GM23338 (cell line): ENCODE measurements around the gene DFFA. TPM values are rescaled to one million over a fixed set of nuclear protein-coding genes. Genes with fewer than 3 reads are reported as not detected.

Experiments used
- ATAC-seq: fragments of 200-7000 bp; cut with Tn5 transposase; 3 replicates; pipeline ENCODE4 v1.9.1; 2020
- DNase-seq: peaks from one replicate; pipeline ENCODE4 v3.0.0-alpha.2; 2015; ENCODE audit warnings: low spot score
- H2AFZ ChIP-seq: fragments of 200-600 bp; sonication (generic); 2 replicates; pipeline ENCODE4 v1.8.0; 2016; ENCODE audit warnings: antibody characterized with exemption, mild to moderate bottlenecking, moderate library complexity
- H3F3A ChIP-seq: fragments of 200-600 bp; sonication (generic); replicated peaks from 2 replicates; pipeline ENCODE4 v1.8.0; 2017; ENCODE audit warnings: antibody characterized with exemption, mixed run types, low read depth
- H3K27ac ChIP-seq: fragments of 200-600 bp; sonication (generic); 2 replicates; pipeline ENCODE4 v1.6.1; 2016; ENCODE audit warnings: low read depth
- H3K27me3 ChIP-seq: fragments of 200-600 bp; sonication (generic); 2 replicates; pipeline ENCODE4 v1.8.0; 2016; ENCODE audit warnings: mild to moderate bottlenecking, mixed run types, moderate library complexity; ENCODE audit not compliant: insufficient read depth
- H3K36me3 ChIP-seq: fragments of 200-600 bp; sonication (generic); 2 replicates; pipeline ENCODE4 v1.8.0; 2016; ENCODE audit warnings: mild to moderate bottlenecking; ENCODE audit not compliant: insufficient read depth
- H3K4me1 ChIP-seq: fragments of 200-600 bp; sonication (generic); 2 replicates; pipeline ENCODE4 v1.8.0; 2016; ENCODE audit warnings: mild to moderate bottlenecking, moderate library complexity; ENCODE audit not compliant: insufficient read depth
- H3K4me2 ChIP-seq: fragments of 200-600 bp; sonication (generic); 2 replicates; pipeline ENCODE4 v1.7.1; 2017; ENCODE audit warnings: mixed run types
- H3K4me3 ChIP-seq: fragments of 200-600 bp; sonication (generic); 2 replicates; pipeline ENCODE4 v1.6.1; 2016; ENCODE audit warnings: mixed run types
- H3K79me2 ChIP-seq: fragments of 200-600 bp; sonication (generic); replicated peaks from 2 replicates; pipeline ENCODE4 v1.8.0; 2017; ENCODE audit warnings: mild to moderate bottlenecking; ENCODE audit not compliant: insufficient read depth
- H3K9me2 ChIP-seq: fragments of 200-600 bp; sonication (generic); 2 replicates; pipeline ENCODE4 v1.8.0; 2017; ENCODE audit not compliant: insufficient read depth
- H4K20me1 ChIP-seq: fragments of 200-600 bp; sonication (generic); replicated peaks from 2 replicates; pipeline ENCODE4 v1.8.0; 2017; ENCODE audit warnings: mild to moderate bottlenecking; ENCODE audit not compliant: insufficient read depth
- H3K27ac Mint-ChIP-seq: 2 replicates; pipeline ENCODE4 v1.8.0; 2020; ENCODE audit warnings: inconsistent platforms, mild to moderate bottlenecking, moderate library complexity, mixed read lengths
- H3K27me3 Mint-ChIP-seq: 3 replicates; pipeline ENCODE4 v1.8.0; 2022; ENCODE audit warnings: low read depth, mild to moderate bottlenecking, moderate library complexity, mixed read lengths, inconsistent platforms; ENCODE audit not compliant: insufficient read depth, poor library complexity
- H3K36me3 Mint-ChIP-seq: 3 replicates; pipeline ENCODE4 v1.8.0; 2021; ENCODE audit warnings: low read depth, mild to moderate bottlenecking, inconsistent platforms, moderate library complexity, mixed read lengths
- H3K4me1 Mint-ChIP-seq: 3 replicates; pipeline ENCODE4 v1.8.0; 2020; ENCODE audit warnings: mild to moderate bottlenecking, inconsistent platforms, mixed read lengths
- H3K4me3 Mint-ChIP-seq: 3 replicates; pipeline ENCODE4 v1.8.0; 2021; ENCODE audit warnings: moderate library complexity, mild to moderate bottlenecking, inconsistent platforms, mixed read lengths
- H3K9me3 Mint-ChIP-seq: 3 replicates; pipeline ENCODE4 v1.8.0; 2020; ENCODE audit warnings: moderate library complexity, mild to moderate bottlenecking, inconsistent platforms, mixed read lengths
- CREB1 ChIP-seq: fragments of 250-450 bp; sonication (Bioruptor Pico); IDR thresholded peaks from 2 replicates; pipeline ENCODE4 v1.5.0; 2020; ENCODE audit warnings: low read depth, mild to moderate bottlenecking, moderate library complexity
- JUNB ChIP-seq: IDR thresholded peaks from one replicate; pipeline ENCODE4 v1.6.1; 2016; ENCODE audit warnings: antibody characterized with exemption; ENCODE audit not compliant: unreplicated experiment
- NANOG ChIP-seq: IDR thresholded peaks from 2 replicates; pipeline ENCODE4 v1.6.1; 2016; ENCODE audit warnings: antibody characterized with exemption, borderline replicate concordance
- POLR2AphosphoS5 ChIP-seq: IDR thresholded peaks from 2 replicates; pipeline ENCODE4 v1.6.1; 2016; ENCODE audit warnings: antibody characterized with exemption, low read depth
- STAT1 ChIP-seq: IDR thresholded peaks from one replicate; pipeline ENCODE4 v1.6.1; 2016; ENCODE audit warnings: antibody characterized with exemption; ENCODE audit not compliant: unreplicated experiment
- ZNF331 ChIP-seq: fragments of 250-450 bp; sonication (Bioruptor Pico); IDR thresholded peaks from 2 replicates; pipeline ENCODE4 v1.5.0; 2020; ENCODE audit warnings: low read depth, mild to moderate bottlenecking, moderate library complexity
- polyA plus RNA-seq: library from polyadenylated mRNA; unstranded; fragments of >200 nt; fragmentation: Nextera tagmentation; extraction: Ambion mirVana; gene quantifications from 2 replicates; pipeline ENCODE4 v1.2.1, GENCODE V29; 2016
- total RNA-seq: library from RNA; depleted of rRNA; stranded (reverse); fragments of >200 nt; shearing (Covaris generic); gene quantifications from 2 replicates; pipeline ENCODE4 v1.2.3, GENCODE V29; 2014
- TF ChIP-seq, protein P1 (sequence below): IDR thresholded peaks from one replicate; pipeline ENCODE4 v1.6.1; 2018; ENCODE audit warnings: antibody characterized with exemption; ENCODE audit not compliant: unreplicated experiment
- TF ChIP-seq, protein P2 (sequence below): fragments of 250-450 bp; sonication (Bioruptor Pico); IDR thresholded peaks from 2 replicates; pipeline ENCODE4 v1.5.0; 2020; ENCODE audit warnings: mild to moderate bottlenecking, moderate library complexity

DFFA gene
- total and polyA plus RNA-seq, 2 experiments from 2014 or later = 65.2 to 82.0 TPM

DNA sequence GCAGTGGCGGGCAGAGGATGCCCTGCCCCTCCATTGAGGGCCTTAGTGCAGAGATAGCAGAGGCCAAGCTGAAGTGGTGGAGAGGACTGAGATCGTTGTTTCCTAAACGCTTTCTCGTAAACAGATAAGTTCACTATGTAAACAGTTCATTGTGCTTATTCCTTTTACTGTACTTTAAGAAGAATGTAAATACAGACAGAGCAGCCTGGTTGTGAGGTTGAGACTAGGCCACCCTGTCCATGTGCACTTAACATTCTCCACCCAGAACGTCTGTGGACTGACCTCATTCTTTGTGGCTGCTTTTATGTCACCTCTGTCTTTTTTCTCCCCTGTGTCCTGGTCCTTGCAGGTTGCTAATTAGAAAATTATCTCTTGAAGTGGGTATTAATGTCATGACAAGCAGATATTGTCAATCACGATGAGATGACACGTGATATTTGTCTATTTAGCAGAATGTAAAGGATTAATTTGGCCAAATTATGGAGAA, 33.6 kb downstream of the DFFA start:
- no peaks in the 10 kb centered on the region for H3F3A ChIP-seq
- no peaks in the 10 kb centered on the region for H3K4me1 ChIP-seq
- no peaks in the 10 kb centered on the region for H3K9me2 ChIP-seq
- H3K36me3 ChIP-seq = no peaks in the 10 kb centered on the region
- H2AFZ ChIP-seq = no peak overlapping the region
- peaks cover 3% of the 10 kb centered on the region for H3K27me3 Mint-ChIP-seq
- H3K4me3 Mint-ChIP-seq = no peak overlapping the region
- H3K27me3 ChIP-seq = no peaks in the 10 kb centered on the region
- H3K36me3 Mint-ChIP-seq = peaks cover 4% of the 10 kb centered on the region; the same call in 2 of the 3 replicates
- no peaks in the 10 kb centered on the region for H3K9me3 Mint-ChIP-seq
- no peaks in the 10 kb centered on the region for H3K79me2 ChIP-seq
- DNase-seq = no peak
- no peaks in the 10 kb centered on the region; the same call in 1 of the 2 replicates for H4K20me1 ChIP-seq
- no peak overlapping the region for H3K27ac Mint-ChIP-seq
- peak overlapping the region; percentile 33; the same call in 1 of the 2 replicates for H3K27ac ChIP-seq
- no peaks in the 10 kb centered on the region for H3K4me1 Mint-ChIP-seq
- TF ChIP-seq, protein P1, sequence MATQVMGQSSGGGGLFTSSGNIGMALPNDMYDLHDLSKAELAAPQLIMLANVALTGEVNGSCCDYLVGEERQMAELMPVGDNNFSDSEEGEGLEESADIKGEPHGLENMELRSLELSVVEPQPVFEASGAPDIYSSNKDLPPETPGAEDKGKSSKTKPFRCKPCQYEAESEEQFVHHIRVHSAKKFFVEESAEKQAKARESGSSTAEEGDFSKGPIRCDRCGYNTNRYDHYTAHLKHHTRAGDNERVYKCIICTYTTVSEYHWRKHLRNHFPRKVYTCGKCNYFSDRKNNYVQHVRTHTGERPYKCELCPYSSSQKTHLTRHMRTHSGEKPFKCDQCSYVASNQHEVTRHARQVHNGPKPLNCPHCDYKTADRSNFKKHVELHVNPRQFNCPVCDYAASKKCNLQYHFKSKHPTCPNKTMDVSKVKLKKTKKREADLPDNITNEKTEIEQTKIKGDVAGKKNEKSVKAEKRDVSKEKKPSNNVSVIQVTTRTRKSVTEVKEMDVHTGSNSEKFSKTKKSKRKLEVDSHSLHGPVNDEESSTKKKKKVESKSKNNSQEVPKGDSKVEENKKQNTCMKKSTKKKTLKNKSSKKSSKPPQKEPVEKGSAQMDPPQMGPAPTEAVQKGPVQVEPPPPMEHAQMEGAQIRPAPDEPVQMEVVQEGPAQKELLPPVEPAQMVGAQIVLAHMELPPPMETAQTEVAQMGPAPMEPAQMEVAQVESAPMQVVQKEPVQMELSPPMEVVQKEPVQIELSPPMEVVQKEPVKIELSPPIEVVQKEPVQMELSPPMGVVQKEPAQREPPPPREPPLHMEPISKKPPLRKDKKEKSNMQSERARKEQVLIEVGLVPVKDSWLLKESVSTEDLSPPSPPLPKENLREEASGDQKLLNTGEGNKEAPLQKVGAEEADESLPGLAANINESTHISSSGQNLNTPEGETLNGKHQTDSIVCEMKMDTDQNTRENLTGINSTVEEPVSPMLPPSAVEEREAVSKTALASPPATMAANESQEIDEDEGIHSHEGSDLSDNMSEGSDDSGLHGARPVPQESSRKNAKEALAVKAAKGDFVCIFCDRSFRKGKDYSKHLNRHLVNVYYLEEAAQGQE = no peak
- TF ChIP-seq POLR2AphosphoS5 = no peak
- TF ChIP-seq CREB1 (CRISPR knock-in tag) = no peak
- TF ChIP-seq JUNB = no peak
- no peak for TF ChIP-seq NANOG
- no peak for TF ChIP-seq ZNF331 (CRISPR knock-in tag)
- H3K4me3 ChIP-seq = no peak overlapping the region
- no peak for ATAC-seq
- no peak overlapping the region for H3K4me2 ChIP-seq

DNA sequence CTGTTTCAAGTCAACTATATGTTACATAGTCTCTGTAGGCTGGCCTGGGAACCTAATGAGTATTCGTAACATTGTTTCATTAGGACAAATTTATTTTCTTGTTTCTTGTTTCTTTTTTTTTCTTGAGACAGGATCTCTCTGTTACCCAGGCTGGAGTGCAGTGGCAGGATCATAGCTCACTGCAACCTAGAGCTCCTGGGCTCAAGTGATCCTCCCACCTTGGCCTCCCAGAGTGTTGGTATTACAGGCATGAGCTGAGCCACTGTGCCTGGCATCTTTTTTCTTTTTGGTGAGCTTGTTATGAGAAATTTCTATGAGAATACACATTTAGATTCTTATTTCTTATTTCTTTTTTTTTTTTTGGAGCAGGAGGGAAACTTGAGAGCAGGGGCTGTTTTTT, 35.3 kb downstream of the DFFA start:
- Histone ChIP-seq H3K79me2 (no peaks in the 10 kb centered on the region; the same call in 1 of the 2 replicates), H3K4me3 (no peak overlapping the region), H3K4me1 (no peaks in the 10 kb centered on the region), H3K27ac (peak overlapping the region; percentile 72), H3K36me3 (no peaks in the 10 kb centered on the region), H2AFZ (no peak overlapping the region), H3K9me2 (no peaks in the 10 kb centered on the region), H3F3A (no peaks in the 10 kb centered on the region), H3K27me3 (no peaks in the 10 kb centered on the region), H3K4me2 (no peak overlapping the region), H4K20me1 (no peaks in the 10 kb centered on the region; the same call in 1 of the 2 replicates)
- Mint-ChIP-seq H3K27ac (no peak overlapping the region), H3K9me3 (no peaks in the 10 kb centered on the region), H3K4me3 (no peak overlapping the region), H3K27me3 (peaks cover 3% of the 10 kb centered on the region), H3K36me3 (peaks cover 4% of the 10 kb centered on the region; the same call in 2 of the 3 replicates), H3K4me1 (no peaks in the 10 kb centered on the region)
- no peak for DNase-seq
- no peak for ATAC-seq
- no peak for TF ChIP-seq STAT1
- no peak for TF ChIP-seq NANOG
- TF ChIP-seq, protein P2, sequence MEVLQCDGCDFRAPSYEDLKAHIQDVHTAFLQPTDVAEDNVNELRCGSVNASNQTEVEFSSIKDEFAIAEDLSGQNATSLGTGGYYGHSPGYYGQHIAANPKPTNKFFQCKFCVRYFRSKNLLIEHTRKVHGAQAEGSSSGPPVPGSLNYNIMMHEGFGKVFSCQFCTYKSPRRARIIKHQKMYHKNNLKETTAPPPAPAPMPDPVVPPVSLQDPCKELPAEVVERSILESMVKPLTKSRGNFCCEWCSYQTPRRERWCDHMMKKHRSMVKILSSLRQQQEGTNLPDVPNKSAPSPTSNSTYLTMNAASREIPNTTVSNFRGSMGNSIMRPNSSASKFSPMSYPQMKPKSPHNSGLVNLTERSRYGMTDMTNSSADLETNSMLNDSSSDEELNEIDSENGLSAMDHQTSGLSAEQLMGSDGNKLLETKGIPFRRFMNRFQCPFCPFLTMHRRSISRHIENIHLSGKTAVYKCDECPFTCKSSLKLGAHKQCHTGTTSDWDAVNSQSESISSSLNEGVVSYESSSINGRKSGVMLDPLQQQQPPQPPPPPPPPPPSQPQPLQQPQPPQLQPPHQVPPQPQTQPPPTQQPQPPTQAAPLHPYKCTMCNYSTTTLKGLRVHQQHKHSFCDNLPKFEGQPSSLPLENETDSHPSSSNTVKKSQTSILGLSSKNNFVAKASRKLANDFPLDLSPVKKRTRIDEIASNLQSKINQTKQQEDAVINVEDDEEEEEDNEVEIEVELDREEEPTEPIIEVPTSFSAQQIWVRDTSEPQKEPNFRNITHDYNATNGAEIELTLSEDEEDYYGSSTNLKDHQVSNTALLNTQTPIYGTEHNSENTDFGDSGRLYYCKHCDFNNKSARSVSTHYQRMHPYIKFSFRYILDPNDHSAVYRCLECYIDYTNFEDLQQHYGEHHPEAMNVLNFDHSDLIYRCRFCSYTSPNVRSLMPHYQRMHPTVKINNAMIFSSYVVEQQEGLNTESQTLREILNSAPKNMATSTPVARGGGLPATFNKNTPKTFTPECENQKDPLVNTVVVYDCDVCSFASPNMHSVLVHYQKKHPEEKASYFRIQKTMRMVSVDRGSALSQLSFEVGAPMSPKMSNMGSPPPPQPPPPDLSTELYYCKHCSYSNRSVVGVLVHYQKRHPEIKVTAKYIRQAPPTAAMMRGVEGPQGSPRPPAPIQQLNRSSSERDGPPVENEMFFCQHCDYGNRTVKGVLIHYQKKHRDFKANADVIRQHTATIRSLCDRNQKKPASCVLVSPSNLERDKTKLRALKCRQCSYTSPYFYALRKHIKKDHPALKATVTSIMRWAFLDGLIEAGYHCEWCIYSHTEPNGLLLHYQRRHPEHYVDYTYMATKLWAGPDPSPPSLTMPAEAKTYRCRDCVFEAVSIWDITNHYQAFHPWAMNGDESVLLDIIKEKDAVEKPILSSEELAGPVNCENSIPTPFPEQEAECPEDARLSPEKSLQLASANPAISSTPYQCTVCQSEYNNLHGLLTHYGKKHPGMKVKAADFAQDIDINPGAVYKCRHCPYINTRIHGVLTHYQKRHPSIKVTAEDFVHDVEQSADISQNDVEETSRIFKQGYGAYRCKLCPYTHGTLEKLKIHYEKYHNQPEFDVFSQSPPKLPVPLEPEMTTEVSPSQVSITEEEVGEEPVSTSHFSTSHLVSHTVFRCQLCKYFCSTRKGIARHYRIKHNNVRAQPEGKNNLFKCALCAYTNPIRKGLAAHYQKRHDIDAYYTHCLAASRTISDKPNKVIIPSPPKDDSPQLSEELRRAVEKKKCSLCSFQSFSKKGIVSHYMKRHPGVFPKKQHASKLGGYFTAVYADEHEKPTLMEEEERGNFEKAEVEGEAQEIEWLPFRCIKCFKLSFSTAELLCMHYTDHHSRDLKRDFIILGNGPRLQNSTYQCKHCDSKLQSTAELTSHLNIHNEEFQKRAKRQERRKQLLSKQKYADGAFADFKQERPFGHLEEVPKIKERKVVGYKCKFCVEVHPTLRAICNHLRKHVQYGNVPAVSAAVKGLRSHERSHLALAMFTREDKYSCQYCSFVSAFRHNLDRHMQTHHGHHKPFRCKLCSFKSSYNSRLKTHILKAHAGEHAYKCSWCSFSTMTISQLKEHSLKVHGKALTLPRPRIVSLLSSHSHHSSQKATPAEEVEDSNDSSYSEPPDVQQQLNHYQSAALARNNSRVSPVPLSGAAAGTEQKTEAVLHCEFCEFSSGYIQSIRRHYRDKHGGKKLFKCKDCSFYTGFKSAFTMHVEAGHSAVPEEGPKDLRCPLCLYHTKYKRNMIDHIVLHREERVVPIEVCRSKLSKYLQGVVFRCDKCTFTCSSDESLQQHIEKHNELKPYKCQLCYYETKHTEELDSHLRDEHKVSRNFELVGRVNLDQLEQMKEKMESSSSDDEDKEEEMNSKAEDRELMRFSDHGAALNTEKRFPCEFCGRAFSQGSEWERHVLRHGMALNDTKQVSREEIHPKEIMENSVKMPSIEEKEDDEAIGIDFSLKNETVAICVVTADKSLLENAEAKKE (CRISPR knock-in tag) = no peak
- TF ChIP-seq, protein P1 = no peak
- no peak for TF ChIP-seq POLR2AphosphoS5
- no peak for TF ChIP-seq CREB1 (CRISPR knock-in tag)
